HL-60/S4 treated with retinoic acid at 250 ng/mL for 4 days and 3 days (cell line): Measurements from ENCODE around the gene CASK.

Experiments used
- in situ Hi-C: fragments of 300-500 bp; cut with MboI; formaldehyde crosslinking; loops from 2 replicates; pipeline ENCODE4 v1.7.0; 2022; ENCODE audit warnings: low sequenced_read_pairs

CASK gene

DNA sequence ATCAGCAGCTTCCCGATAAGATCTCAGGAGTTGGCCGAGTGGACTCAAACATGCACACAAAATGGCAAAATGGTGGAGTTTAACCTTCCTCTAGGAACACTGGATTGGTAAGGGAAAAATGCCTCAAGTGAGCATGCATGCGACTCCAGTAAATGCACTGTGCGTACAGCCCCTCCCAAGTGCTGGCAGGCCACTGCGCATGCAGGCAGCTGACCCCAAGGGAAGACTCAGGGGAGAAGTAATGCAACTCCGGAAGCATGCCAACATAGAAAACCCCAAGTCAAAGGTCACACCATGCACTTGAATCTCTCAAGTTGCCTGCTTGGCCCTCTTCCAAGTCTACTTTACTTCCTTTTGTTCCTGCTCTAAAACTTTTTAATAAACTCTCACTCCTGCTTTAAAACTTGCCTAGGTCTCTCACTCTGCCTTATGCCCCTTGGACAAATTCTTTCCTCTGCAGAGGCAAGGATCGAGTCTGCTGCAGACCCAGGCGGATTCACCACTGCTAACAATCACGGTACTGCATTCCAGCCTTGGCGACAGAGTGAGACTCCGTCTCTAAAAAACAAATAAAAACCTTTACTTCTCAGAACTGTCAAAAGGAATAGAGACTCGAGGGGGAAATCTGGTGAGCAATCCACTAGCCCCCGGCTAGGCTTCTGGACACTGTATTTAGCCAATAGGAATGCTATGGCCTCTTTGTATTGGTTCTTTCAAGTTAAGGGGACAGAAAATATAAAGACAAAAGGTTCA lies 442.7 kb downstream of the CASK start:
- in situ Hi-C loops = no loop called here

DNA sequence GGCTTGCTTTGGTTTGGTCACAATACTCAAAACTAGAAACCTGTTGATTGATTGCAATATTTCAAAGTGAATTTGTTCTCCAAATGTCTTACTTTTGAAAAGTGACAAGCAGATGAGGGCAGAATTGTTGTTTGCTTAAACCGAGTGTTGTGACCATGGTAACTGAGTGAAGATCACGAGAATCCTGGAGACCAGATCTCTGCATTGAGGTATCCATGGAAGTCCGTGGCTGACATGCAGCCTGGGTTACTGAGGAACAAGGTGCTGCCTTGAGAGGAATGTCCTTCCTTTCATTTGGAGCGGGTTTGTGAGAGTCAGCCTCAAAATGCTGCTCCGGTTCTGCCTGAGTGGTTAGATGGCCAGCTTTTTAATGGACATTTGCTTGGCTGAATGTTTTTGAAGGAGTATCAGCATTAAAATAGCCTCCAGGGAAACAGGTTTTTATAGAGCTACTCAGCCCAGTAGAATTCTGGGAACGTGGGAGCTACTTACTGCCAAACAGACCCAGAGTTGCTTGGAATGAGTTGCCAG lies 444.9 kb downstream of the CASK start:
- in situ Hi-C loops = no loop called here

DNA sequence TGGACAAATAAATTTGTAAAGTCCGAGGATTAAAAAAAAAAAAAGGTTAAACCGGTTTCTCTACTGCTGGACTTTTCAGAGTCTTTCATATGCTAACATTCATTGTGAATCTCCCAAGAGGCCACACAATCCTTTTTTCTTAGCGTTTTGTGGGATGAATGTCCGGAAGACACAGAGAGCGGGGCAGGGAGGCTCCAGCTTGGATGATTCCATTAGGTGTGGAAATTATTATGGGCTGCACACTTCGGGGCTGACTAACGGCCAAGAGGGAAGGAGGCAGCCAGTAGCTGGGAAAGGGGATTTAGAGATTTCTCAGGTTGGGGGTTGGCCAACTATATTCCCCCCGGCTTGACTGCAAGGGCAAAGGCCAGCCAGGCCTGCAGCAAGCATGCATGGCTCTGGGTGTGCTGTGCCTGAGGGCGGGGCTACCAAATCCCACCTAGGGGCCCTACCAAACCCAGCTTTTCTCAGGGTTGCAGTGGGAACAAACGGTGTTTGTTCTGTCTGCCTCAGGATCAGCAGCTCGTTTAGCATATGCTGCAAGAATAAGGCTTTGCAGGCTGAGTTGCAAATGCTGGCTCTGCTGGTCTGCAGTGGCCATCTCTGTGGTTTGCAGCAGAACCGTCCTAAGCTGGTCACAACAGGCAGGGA lies 447.6 kb downstream of the CASK start:
- in situ Hi-C loops = no loop called here

DNA sequence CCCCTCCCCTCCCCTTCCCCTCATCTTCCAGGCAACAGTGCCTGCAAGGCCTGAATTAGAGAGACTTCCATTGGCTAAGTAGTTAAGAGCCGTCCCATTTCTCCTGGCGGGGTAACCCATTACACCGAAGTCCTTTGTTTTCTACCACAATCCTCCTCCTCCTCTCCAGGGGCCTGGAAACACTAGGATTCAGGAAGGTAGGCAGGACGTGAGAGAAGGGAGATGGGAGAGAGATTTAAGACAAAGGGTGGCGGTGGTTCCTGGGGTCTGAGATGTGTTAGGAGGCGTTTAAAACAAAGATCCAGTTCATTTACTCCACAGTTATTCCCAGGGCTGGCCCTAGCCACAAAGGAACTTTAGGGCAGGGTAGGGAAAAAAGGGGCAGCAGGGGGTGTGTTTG lies 448.2 kb downstream of the CASK start:
- in situ Hi-C loops = no loop called here

DNA sequence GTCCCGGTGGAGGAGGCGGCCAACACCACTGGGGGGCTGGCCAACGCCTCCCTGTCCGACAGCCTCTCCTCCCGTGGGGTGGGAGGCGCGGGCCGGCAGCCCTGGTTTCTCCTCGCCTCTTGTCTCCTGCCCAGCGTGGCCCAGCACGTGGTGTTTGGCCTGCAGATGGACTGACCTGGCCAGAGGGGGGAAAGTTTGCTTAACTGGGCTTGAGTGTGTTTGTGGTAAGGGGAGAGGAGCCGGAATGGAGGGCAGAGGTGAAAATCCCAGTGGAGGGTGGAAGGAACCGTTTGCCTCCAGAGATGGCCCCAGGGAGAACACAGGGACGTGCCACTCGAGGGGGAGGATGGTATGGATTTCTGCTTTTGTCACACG lies 448.6 kb downstream of the CASK start:
- in situ Hi-C loops = no loop called here

DNA sequence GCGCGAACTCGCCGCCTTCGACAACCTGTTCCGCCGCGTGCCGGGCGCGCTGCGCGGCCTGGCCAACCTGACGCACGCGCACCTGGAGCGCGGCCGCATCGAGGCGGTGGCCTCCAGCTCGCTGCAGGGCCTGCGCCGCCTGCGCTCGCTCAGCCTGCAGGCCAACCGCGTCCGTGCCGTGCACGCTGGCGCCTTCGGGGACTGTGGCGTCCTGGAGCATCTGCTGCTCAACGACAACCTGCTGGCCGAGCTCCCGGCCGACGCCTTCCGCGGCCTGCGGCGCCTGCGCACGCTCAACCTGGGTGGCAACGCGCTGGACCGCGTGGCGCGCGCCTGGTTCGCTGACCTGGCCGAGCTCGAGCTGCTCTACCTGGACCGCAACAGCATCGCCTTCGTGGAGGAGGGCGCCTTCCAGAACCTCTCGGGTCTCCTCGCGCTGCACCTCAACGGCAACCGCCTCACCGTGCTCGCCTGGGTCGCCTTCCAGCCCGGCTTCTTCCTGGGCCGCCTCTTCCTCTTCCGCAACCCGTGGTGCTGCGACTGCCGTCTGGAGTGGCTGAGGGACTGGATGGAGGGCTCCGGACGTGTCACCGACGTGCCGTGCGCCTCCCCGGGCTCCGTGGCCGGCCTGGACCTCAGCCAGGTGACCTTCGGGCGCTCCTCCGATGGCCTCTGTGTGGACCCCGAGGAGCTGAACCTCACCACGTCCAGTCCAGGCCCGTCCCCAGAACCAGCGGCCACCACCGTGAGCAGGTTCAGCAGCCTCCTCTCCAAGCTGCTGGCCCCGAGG lies 449.2 kb downstream of the CASK start:
- in situ Hi-C loops = no loop called here

DNA sequence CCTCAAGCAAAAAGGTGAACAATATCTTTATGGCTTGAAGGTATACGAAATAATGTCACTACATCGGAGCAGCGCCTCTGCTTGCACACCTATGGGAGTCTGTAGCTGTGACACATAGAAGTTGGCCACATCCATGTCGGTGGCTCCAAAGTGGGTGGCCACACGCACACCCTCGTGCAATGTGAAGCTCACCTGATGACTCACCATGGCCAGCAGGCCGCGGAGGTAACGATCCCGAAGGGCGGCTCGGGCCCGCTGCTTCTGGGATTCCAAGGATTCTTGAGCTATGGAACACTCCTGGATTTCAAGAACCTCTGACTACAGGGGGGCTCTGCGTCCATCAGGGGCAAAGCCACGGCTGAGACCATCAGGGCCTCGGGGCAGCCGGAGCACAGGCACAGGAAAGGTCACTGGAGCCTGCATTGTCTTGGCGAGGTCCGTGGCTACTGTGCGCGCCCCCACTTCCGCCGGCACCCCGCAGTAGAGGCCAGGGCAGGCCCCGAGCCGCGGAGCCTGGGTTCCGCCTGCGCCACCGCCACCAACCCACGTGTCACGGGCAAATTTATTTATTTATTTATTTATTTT lies 451.0 kb downstream of the CASK start:
- in situ Hi-C loops = no loop called here

DNA sequence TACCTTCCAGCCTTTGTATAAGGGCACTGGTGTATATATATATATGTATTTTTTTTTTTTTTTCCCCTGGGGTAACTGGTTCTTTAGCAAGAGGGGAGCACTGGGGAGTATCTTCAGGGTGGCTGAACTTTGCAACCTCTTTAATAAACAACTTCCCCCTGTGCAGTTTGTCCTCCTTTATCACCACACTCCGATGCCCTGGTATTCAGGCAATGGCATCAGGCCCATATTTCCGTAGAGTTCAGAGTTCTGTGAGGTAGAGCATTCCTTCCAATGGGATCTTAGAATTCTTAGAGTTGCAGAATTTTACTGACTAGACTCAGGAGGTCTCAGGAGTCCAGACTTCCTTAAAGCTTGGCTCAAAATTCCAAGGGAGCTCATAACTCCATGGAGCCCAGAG lies 451.6 kb downstream of the CASK start:
- in situ Hi-C loops = no loop called here

DNA sequence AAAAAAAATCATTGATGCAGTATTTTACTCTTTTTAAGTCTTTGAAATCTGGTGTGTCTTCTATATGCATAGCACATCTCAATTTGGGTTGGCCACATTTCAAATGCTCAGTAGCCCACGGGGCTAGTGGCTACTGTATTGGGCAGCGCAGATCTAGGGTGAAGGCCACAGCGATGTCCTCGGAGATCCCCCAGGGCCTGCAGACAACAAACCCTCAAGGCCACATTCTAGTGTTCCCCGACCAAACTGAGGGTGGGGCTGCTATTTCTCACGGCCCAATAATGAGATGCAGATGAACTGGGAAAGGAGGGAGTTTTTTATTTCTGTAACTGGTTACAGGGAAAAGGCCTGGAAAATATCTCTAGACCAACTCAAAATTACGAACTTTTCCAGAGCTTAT lies 452.6 kb downstream of the CASK start:
- in situ Hi-C loops = no loop called here

DNA sequence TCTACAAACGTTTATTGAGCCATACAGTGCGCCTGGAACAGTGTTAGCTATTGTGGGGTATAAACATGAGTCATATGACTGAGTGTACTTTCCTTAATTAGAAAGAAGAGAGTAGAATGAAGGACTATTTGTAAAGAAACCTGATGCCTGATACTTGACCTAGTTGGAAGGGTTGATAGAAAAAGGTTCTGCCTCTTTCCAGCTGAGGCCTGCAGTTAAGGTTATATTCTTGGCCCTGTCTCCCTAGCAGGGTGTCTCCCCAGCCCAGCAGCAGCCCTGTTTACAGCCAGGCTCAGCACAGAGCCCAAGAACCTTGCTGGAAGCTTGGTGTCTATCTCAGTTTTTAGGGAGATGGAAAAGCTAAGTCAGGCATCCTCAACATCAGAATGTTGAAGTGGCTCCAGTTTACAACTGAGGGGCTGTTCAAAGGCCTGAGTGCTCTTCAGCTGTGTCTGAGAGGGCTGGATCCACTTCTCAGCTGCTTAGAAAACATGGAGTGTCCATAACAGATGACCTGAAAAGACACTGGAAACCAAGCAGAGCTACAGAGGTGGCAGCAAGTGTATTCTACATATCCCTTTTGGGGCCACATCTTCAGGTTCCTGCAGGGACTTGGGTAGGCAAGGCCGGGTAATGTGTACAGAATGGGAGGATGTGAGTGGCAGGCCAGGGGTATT lies 454.6 kb downstream of the CASK start:
- in situ Hi-C loops = no loop called here
